NOMO-1 (cell line): Measurements from ENCODE around the gene FKBP10.

Experiments
- DNase-seq, 2 experiments: peaks; one replicate each; lab custom pipeline; 2025; ENCODE audit not compliant: unreplicated experiment in 2 of 2; lab: John Stamatoyannopoulos, UW

FKBP10 gene

DNA sequence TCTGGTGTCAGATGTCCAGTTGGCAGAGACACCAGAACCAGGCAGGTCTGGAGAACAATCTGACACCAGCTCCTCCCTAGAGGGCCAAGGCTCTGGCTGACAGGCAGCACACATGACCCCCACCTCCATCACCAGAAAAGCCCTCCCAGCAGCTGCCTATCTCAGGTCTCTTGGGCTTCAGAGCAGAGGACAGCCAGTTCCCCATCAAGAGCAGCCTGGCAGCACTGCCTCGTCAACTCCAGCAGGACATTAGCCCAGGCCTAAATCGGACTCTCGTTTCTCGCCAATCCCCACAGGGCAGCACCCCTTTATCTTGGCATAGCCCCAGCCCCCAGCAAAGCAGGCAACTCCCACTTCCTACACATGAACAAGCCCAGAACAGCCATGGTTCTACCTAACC lies 30.7 kb upstream of the FKBP10 start:
- DNase-seq: no peak

DNA sequence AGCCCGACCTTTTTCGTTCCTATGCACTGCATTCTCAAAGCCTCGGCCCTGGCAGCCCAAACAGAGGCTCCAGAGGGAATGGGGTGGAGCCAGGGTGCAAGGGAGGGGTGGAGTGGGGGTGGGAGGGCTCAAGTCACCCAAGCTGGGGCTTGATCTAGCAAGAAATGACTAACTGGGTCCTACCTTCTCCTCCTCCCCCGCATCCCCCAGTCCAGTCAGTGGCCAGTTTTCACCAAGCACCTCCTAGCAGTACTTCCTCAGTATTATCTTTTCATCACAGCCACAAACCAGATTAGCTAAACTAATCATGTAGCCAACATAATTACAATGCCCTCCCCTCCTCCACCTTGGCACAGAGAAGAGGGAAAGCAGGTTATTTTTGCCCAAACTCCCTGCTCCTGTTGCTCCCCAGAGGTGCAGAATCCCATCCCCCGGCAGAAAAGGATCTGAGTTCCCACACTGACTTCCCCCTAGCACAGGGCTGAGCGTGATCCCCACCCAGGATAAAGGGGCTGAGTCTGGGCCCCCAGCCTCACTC lies 28.5 kb upstream of the FKBP10 start:
- DNase-seq: peak in 1 of 2 experiments; percentile 22

DNA sequence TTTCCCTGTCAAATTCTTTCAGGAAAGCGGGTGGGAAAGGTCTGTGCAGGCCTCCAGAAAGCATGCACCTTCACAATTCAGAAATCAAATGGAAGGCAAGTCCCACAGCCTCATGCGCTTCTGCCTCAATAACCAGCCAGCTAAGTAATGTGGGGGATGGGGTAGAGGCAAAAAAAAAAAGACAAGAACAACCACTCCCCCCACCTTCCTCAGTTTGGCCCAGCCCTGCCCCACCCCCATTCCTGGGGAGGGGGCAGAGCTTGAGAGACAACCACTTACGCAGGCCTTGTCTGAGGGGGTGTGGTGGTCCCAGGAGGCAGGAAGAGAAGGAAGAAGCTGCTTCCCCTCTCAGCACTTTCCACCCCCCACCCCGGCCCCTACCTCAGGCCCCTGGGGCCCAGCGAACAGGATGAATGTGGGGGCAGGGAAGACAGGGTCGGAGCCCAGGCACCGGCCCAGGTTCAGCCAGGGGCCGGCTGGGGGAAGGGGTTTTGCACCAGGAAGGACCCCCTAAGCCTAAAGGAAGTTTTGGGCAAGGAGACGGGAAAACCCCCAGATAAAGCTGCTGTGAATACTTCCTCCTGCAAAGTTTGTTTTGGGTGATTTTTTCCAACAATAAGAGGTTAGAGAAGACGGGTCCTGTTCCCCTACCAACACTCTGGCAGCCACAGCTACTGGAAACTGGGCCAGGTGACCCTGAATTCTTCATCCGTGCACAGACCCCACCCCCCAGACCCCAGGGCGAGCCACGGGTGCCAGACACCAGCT lies 27.5 kb upstream of the FKBP10 start:
- no peak for DNase-seq

DNA sequence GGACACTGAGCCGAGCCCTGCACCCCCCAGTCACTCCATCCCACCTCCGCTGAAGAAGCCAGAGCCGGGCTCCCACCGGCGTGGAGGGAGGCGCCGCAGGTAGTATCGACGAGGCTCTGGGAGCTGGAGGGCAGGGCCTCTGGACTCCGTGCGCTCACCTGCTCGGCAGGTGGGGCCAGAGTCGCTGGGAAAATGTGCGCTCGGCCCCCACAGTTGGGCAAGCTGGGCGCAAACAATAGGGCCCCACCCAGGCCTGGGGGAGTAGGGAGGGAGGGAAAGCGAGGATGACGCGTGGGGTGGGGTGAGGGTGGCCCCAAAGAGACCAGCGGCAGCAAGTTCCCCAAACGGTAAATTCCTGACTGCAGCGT lies 27.0 kb upstream of the FKBP10 start:
- no peak for DNase-seq

DNA sequence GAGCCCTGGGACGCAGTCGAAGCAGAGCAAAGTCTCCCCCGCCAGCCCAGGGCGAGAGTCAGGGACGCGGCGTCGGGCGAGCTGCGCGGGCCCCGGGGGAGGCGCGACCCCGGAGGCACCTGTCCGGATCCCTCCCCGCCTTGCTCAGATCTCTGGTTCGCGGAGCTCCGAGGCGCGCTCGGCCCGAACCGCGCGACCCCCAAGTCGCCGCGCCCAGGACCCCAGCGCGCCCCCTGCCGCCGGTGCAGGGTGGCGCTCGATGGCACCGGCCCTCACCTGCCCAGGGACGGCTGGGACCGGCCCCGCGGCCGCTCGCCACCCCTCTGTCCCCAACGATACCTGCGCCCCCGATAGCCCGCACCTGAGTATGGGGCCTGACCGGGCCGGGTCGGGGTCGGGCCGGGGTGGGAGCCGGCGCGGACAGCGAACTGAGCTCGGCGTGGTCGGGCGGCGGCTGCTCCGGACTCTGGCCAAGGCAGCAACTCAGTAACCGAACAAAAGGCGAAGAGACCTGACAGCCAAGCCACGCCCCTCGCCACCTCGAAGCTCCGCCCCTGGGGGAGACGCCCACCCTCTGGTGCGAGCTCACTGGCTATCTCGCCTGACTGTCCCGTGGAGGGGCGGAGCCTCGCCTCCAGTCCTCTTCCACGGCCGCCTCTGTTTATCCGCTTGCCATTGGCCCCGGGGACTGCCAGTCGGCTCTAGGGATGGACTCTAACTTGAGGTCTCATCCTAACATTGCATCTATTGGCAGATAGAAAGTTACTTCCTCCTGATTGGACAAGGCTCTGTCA lies 26.4 kb upstream of the FKBP10 start, which contains the start of gene JUP:
Gene JUP, minus strand, starts transcription at position 485 of the 794 bp plus-strand sequence. CDS start 14,857 bp downstream, outside the sequence.
- peak; percentile 94 to 96 for DNase-seq

DNA sequence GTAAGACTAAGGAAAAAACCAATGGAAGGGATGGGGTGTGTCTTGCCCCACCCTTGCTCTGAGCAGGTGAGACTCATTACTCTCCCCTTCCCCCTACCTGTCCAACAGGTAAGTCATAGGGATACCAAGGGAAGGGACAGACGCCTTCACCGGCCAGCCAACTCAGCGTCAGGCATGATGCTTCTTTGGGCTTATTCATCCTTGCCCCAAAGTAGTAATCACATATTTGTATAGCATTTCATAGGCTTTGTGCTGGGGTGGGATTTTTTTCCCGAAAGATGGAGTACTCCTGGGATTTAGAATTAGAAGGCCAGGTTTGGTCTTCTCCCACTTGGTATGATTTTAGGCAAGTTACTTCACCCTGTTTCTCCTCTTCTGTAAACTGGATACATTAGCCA lies 25.8 kb upstream of the FKBP10 start:
- no peak for DNase-seq

DNA sequence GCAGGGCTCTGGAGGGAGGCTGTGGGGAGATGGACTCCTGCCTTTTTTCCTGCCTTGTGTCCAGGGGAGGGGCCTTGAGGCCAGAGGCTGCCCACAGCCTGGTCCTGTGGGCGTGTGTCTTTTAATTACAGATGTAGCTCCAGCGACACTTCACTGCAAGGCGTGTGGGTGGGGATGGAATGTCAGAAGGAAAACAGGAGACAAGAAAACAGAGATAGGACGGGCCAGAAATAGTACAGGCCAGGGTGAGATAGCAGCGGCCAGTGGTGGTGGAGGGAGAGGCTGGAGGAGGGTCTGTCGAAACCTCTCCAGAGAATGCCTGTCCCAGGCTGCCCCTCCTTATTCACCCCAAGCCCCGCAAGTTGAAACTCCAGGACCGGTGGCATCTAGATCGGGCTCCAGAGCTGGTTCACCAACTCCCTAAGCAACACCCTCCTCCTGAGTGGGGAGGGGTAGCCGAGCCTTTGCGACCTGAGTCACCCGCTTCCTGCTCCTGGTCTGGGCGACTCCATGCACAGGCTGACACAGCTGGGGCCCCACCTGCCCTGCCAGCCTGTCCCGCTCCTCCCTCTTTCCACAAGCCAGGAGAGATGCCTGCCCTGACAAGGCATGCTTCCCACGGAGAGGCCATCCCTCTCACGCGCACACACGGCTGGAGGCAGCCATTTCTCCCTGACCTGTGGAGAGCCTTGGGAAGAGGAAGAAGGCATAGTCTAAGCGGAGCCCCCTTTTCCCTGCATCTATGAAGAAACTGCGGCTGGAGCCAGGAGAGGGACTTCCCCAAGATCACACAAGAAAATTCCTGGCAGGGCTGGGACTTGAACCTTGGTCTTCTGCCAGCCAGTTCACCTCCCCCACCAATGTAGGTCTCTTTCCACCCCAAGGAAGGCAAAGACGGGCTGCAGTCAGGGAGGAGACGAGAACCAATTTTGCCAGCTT lies 19.7 kb upstream of the FKBP10 start:
- DNase-seq: no peak

DNA sequence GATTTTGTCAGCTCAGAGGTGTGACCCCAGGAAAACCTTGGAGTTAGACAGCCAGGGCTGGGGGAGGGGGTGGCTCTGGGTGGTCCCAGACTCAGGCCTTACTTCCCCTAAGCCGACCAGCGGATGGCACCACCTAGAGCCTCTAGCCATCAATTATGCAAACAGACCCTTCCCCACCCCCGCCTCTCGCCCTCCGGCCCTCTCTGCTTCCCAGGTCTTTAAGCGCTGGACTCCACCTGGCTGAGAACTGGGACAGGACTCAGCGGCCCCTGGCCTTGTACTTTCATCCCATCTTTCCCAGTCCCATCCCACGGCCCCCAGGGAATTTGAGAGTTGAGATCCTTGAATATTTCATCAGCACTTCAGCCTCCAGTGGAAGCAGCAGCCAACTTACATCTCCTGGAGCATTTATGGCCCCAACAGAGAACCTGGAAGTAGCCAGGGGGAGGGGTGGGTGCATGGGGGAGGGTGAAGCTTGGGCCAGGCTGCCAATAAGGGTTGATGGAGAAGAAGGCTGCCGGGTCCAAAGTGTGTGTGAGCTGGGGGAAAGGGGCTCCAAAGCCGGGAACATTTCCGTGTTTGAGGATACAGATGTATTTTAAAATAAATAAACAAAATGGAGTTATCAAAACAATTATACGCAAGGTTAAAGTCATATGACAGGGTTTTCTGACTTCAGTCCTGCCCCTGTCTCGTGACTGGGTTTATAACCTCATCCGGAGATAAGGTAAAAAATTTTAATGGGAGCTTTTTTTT lies 18.8 kb upstream of the FKBP10 start:
- no peak for DNase-seq

DNA sequence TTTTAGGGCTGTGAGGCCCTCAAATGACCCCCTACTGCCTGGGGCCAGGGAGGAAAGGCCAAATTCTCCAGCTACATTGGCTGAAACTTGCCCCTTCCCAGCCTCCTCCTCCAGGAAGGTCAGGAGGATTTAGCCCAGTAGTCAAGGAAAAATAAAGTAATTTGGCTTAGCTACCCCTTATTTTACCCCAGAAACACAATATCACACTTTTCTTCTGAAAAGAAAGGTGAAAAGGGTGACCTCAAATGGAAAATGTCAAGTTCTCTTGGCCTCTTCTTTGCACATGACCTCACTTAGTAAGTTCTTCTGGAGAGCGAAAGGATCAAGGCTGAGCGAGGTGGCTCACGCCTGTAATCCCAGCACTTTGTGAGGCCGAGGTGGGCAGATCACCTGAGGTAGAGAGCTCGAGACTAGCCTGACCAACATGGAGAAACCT lies 18.2 kb upstream of the FKBP10 start:
- DNase-seq: no peak

DNA sequence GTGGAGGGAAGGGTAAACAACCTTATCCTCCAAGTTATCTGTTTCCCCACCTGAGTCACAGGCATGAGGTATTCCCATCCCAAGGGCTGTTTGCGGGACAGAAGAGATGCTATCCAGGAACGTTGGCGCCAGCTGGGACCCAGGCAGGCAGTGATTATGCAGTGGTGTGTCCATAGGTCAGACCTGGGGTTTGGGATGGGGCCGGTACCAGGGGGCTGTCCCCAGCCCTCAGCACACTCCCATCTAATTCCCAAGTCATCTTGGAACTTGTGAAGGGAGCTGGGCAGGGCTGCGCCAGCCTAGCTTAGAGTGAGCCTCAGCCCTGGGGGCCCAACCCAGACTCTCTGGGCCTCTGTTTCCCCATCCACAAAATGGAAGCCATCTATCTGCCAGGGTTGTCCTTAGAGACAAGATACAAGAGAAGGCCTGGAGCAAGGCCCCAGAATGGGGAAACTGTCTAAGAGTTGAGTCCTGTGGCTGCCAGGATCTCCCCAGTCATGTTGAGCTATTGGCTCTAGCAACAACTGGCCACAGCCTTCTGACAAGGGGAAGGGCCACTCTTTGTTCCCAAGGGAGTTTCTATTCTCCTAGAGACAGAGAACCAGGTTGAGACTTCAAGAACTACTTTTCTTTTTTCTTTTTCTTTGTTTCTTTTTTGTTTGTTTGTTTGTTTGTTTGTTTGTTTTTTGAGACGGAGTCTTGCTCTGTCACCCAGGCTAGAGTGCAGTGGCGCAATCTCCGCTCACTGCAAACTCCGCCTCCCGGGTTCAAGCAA lies 16.5 kb upstream of the FKBP10 start:
- no peak for DNase-seq

DNA sequence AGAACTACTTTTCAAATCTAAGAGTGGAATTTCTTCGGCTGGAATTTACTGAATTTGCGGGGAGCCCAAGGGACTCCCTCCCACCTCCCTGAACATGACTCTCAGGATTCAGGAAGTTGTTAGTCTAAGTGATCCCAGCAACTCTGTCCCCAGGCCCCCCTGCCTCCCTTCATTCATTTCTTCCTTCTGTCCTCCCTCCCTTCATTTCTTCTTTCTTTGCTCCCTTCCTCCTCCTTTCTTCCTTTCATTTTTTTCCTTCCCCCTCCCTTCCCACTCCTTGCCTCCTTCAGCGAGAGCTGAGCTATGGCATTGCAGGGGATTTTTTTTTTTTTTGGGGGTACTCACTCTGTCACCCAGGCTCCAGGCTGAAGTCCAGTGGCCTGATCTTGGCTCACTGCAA lies 15.4 kb upstream of the FKBP10 start:
- DNase-seq: no peak

DNA sequence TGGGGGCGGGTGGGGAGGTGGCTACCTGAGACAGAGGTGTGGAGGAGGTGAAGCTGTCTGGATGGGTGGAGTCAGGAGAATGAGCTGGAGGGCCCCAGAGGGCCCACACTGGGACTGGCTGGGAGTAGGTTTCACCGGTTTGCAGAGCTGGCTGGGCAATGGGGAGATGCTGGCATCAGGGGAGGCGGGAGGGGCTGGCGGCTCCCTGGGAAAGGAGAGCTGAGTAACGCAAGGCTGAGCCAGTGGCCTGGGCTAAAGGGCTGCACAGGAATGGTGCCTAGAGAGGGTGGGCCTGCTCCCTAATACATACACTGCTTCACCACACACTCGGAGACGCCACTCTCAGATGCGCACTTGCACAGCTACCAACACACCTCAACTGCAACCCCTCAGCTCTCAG lies 13.4 kb upstream of the FKBP10 start:
- no peak for DNase-seq

DNA sequence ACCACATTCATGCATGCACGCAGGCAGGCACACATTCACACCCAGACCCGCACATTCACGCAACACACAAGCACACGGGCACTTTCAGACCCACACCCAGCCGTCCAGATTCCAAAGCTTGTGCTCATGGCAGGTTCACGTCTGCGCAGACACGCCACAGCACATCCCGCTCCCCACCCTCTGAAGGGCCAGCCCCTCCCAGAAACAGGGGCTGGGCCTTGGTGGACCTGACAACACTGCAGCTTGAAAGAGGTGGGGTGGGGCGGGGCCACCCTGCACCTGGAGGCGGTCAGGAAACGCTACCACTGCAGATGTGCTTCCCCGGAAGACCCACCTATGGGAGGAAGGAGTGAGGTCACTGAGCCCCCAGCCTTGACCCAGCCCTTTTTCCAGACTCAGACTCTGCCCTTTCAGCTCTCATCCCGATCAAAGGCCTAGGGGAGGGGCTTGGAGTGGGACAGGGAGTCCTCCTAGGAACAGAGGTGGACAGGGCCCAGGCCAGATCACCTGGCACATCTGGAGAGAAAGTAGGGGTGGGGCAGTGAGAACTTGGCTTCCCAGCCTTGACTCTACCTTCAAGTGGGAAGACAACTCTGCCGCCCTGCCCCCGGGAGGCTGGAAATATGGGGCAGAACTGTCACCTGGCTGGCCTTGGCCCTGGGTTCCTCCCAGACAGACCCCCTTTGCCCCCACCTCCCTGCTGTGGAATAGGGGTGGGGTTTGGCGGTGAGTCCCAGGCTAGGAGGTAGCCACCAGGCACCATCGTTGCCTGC lies 12.0 kb upstream of the FKBP10 start:
- no peak for DNase-seq

DNA sequence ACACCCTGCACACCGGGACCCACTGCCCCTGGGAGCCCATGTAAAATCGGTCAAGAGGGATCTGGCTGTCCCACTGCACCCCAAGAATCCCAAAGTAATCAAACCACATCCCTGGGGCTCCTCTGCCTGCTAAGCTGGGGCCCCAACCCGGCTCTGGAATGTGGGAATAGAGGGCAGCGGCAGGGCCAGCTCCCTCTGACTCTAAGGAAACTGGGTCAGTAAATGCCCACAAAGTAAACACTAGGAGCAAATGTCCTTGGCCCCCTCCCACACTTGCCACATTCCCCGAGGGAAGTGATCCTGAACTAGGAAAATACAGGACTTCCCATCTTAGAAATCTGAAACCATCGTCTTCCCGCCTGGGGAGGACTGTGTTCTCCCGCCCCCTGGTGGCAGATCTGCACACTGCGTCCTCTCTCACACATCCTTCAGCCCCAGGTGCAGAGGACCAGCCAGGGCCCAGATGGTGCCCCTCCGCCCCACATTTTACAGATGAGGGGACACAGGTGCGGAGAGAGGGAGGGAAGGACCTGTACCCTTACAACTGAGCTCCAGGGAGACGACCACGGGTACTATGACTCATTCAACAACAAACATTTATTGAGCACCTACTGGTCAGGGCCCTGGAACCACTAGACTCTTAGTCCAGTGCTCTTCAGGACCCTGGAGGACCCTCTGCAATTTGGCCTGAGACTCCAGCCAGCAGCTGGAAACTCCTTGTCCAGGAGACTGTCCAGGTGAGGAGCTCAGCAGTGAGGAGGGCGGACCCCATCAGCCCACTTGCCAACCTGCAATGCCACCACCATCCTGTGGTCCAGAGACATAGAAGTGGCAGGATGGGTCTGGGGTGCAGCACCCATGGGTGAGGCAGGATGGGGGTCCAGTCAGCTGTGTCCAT lies 11.2 kb upstream of the FKBP10 start:
- peak; percentile 16 to 47 for DNase-seq

DNA sequence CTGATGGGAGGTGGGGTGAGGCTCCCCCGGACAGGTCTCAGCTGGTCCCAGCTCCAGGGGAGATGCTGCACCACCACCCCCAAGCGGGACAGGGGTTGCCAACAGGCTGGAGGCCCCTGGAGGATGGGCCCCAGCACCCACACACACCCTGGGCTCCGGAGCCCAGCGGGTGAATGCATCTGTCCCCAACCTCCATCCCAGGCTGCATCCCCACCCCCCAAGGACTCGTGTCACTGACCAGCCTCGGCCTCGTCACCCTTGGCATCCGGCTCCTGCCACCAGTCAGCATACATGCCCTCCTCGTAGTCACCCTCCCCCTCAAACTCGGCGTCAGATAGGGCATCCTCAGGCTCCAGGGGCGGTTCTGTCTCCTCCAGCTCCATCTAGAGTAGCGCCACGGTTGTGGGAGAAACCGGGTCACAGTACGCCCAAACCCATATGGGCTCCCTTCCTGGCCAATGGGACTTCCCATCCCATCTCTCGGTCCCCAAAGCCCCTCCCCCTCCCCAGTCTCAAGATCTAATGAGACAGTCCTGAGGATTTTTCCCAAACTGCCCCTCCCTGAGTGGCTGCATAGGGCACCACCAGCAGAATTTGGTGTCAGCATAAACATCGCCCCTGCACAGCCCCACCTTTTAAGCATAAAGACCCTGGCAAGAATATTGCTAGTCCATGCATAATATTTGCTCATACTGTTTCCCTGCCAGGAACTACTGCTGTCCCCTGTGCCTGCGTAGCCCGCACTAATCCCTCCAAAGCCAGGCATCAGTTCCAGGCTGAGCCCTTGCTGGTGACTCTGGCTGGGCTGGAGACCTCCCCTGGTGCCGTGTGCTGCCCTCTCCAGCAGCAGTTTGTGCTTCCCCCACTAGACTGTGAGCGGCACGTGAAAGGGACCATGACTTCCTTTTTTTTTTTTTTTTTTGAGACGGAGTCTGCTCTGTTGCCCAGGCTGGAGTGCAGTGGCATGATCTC lies 9.5 kb upstream of the FKBP10 start:
- peak; percentile 44 to 63 for DNase-seq

DNA sequence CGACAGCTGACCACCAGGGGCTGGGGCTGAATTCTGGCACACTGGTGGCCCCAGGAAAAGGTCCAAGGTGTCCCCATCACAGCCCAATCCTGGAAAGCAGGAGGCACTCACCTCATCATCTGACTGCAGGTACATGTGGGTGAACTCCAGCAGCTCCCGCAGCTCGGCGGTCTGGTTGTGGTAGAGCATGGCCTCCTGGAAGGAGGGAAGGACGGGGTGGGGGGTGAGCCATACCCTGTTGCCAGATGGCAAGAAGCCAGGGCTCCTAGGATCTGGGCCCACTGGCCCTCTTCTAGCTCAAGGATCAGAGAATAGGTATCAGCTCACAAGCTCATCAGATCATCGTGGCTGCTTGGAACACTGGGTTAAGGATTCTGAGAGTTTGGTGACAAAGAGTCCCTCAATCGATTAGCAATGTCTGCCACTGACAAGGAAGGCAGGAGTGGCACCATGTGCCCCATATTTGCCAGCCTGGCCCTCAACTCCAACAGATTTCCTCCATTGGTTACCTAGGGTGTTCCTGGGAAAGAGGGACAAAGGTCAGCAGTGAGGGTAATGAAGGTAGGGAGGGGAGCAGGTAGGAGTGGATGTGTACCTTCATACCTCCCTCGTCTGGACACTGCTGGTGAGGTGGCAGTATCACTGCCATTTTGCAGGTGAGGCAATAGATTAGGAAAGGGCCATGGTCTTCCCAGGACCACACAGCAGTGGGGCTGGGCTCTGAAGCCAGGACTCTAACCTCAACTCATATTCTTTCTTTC lies 5.9 kb upstream of the FKBP10 start:
- DNase-seq: no peak
